ENCODE results near the gene ACTG1. TPM values are rescaled to one million over a fixed set of nuclear protein-coding genes. Genes with fewer than 3 reads are reported as not detected.

Gene ACTG1
- polyA plus RNA-seq, 12 donors, result 527 to 2,520 (median 1,086) TPM

DNA sequence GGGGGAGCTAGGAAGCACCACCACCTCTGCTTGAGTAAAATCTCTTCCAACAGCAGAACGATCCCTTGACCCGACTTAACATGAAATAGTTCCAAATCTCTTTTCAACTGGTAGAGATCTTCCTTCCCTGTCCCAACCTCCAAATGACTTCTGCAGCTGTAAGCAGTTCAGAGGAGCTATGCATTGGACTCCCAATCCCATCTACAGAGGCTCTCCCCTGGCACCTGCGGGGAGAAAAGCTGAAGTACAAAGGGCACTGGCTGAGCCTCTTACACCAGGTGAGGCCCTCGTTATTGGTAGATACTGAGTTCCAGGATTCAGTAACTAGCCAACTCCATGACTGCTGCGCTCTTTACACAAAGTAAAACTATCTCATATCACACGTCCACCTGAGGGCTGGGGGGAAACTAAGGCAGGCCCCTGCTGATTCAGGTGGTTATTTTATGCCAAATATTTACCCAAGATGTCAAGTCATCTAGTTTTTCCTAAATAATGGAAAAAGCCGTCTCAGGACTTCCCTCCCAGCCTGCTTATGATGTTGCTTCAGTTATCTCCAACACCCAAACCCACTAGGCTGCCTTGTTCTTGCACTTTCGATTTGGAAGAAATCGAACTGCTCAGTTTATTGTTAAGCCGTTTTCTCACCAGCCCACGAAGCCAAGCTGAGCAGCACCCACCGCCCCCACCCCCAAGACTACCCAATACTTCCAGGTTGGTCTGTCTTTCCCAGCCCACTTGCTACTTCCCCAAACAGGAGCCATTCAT is 3.2 kb downstream of the ACTG1 start:
- DNase-seq, result no peak

- DNase-seq, result no peak
These were observed 3.9 kb downstream of the ACTG1 start for GRCh38 chr17:81508639-81509206.

GRCh38 chr17:81503619-81504018 is 9.0 kb downstream of the ACTG1 start:
- no peak for DNase-seq

DNA sequence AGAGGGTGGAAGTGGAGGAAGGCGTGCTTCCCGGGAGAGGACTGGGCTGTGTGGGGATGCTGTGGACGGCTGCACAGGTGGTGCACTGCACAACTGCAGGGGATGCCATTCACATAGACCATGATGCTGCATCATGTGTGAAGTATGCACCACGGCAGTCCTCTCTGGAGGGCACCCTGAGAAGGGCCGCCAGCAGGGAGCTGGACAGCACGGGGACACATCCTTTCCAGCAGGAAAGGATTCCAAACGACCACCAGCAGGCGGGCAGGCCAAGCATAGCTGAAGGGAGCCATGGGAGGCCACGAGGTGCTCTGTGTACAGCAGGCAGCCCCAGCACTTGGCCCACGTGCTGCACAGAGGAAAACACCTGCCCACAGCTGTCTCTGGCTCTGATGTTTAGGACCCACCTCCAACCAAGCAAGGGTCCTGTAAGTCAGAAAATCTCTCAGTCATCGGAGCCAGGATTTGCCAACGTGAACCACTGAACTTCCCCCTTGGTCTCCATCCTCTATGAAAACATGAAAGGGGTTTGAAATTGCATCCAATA is 10.1 kb downstream of the ACTG1 start:
- no peak for DNase-seq

- no peak for DNase-seq
These were observed 12.6 kb downstream of the ACTG1 start for GRCh38 chr17:81500047-81500446.

DNA sequence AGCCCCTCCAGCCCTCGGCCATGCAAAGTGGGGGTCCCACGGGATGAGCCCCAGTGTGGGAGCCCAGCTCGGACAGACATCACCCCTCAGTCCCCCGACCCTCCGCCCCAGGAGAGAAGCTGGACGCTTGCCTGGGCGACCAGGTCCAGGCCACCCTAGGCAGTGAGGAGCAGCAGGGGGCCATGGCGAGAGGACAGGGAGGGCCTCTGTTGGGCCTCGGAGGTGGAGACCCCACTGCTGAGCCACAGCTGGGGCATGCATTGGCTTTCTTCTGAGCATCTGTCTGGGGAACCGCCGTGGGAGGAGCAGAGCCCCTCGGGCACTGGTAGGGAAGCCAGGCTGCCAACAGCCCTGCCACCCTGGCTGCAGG is 13.0 kb downstream of the ACTG1 start:
- DNase-seq, result no peak

- no peak for DNase-seq
These were observed 13.5 kb downstream of the ACTG1 start for GRCh38 chr17:81498953-81499600.

DNA sequence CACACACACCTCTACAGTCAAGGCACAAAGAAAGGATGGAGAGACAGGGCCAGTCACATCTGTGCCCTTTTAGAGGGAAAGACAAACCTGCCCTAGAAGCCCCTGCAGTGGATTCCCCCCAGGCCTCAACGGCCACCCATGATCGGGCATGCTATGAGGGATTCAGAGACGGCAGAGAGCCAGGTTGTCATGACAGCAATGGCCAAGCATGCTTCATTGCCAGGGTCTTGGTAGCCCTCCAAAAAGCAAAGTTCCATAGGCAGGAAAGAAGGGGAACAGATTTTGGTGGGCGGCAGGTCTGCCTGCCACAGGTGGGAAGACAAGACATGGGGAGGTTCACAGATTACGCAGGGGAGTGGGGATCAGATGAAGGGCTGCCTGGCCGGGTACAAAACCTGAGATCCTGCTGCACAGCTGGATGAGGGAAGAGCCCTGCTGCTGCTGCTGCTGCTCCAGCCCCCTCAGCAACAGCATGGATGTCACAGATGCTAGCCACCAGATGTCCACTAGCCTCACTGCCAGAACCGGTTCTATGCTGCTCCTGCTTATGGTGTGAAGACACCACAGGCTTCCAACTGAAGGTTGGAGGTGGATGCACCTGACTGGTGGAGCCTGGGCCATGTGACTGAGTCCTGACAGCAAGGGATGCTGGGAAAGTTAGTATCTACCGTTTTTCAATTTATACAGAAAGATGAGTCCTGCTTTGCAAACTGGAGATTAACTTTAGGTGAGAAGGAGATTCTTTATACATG is 17.8 kb downstream of the ACTG1 start:
- no peak for DNase-seq

- DNase-seq, result no peak
These were observed 19.2 kb downstream of the ACTG1 start for GRCh38 chr17:81493198-81494038.

DNA sequence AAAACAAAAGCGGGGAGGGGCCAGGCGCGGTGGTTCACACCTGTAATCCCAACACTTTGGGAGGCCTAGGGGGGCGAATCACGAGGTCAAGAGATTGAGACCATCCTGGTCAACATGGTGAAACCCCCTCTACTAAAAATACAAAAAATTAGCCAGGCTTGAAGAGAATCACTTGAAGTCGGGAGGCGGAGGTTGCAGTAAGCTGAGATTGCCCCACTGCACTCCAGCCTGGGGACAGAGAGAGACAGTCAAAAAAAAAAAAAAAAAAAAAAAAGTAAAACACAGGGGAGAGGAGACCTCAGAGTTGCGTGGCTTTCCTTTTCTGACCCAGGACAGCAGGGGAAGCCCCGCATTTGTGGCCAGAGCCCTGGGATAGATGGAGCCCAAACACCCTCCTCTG is 19.9 kb downstream of the ACTG1 start:
- DNase-seq, result no peak

GRCh38 chr17:81492202-81492601 is 20.4 kb downstream of the ACTG1 start:
- DNase-seq, result no peak

GRCh38 chr17:81491761-81492160 is 20.8 kb downstream of the ACTG1 start:
- DNase-seq, result no peak

DNA sequence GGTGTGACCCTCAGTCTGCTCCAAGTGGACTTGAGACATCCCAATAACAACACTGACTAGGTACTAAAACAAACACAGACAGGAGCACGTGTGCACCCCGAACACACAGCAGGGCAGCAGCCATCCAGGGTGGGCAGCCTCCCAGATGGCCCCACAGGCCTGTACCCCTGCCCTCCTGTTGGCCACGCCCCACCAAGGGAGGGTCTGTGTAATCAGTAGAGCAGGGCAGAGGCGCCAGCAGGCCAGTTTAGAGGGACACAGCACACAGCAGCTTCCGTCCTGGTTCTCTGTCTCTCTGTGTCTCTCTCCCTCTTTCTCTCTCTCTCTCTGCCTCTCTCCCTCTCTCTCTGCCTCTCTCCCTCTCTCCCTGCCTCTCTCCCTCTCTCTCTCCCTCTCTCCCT is 21.4 kb downstream of the ACTG1 start:
- no peak for DNase-seq

DNA sequence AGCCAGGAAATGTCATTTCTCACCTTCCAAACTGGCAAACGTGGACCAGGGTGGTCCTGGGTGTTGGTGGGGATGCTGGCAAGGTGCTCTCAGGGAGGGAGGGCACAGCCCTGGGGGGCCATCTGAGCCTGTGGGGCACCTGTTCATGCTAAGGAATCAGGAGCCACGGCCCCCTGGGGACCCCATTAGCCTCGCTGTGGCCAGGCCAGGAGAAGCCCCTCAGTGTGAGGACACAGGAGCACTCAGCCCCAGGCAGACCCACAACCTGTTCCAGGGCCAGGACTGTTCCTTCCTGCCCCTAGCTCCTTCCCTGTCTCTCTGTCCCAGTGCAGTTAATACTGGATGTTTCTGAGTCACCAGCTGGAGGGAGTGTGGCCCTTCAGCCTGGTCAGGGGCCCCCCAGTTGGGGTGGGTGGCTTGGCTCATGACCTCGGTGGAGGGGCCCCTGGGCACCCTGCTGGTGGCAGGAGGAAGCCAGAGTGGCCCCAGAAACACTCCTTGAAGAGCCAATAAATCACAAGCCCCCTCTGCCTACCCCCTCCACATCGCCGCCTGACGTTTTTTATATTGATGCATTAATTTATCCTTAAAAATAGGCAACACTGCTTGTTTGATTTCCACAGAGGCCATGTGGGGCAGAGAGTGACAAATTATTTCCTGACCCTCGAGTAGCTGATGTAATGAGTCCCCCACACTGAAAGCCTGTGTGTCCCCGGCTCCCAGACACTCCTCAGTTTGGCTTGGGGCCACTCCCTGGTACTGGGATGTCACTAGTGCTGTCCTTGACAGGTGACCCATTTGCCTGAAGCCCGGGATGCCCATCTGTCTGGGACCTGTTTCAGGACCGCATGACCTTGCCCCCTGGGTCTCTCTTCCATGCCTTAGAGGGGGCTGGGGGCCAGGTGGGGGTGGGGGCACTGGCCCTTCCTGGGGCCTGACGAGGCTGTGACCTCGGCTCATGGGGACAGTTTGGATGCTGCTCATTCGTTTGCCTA is 22.3 kb downstream of the ACTG1 start:
- DNase-seq, result no peak

GRCh38 chr17:81489012-81489997 is 23.3 kb downstream of the ACTG1 start:
- DNase-seq, result no peak

GRCh38 chr17:81488276-81488860 is 24.2 kb downstream of the ACTG1 start:
- DNase-seq, result no peak

GRCh38 chr17:81487487-81488275 is 24.9 kb downstream of the ACTG1 start:
- peak; percentile 78 for DNase-seq

Data from muscle of arm (tissue), 12 donors.